ENCODE results near the gene GFRA3. TPM values are rescaled to one million over a fixed set of nuclear protein-coding genes. Genes with fewer than 3 reads are reported as not detected.

The GFRA3 gene
- total RNA-seq, 1 donor from 2014 or later, result 0.82 TPM

DNA sequence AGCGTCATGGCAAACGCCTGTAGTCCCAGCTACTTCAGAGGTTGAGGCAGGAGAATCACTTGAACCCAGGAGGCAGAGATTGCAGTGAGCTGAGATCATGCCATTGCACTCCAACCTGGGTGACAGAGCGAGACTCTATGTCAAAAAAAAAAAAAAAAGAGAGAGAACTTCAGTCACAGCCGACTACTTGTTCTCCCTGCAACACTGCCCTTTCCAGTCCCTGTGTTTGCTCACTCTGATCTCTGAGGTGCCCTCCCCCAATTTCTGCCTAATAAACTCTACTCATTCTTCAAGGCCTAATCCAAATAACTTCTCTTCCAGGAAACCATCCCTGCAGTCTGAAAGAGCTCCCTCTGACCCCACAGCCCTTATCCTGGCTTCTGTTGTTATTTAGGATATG lies 28.1 kb downstream of the GFRA3 start:
- H3K9me3 ChIP-seq (replicated peaks), result no peaks in the 10 kb centered on the region
- H3K4me3 ChIP-seq, result no peak overlapping the region
- no peak for DNase-seq
- H3K4me1 ChIP-seq, result peaks cover 11% of the 10 kb centered on the region
- H3K36me3 ChIP-seq, result no peaks in the 10 kb centered on the region
- peaks cover 8% of the 10 kb centered on the region for H3K27me3 ChIP-seq (ENCODE audit: low read depth)
- H3K27ac ChIP-seq (replicated peaks), result no peak overlapping the region
- intact Hi-C loops (cut with micrococcal nuclease), result no loop called here
- TF ChIP-seq CTCF (IDR thresholded peaks at IDR 0.05; ENCODE audit: borderline replicate concordance), result no peak

DNA sequence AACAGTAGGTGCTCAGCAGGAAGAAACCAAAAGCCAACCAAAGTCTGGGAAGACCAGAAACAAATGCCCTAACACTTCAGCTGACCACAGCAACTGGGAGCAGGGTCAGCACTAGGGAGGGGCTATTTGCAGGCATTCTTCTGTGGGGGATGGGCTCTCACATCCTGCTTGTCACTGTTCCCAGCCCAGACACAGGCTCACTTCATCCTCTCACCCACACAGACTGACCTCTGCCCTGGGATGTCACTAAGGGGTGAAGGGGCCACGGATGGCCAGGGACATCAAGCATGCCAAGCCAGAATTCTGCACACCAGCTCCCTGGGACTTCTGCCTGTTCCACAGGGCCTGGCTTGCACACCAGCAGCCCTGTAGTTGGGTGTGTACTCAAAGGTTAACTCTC lies 28.7 kb downstream of the GFRA3 start:
- Histone ChIP-seq H3K27ac (replicated peaks) (no peak overlapping the region), H3K36me3 (no peaks in the 10 kb centered on the region), H3K9me3 (replicated peaks) (no peaks in the 10 kb centered on the region), H3K4me3 (no peak overlapping the region), H3K4me1 (peaks cover 14% of the 10 kb centered on the region), H3K27me3 (ENCODE audit: low read depth) (peaks cover 14% of the 10 kb centered on the region)
- intact Hi-C loops (cut with micrococcal nuclease), result no loop called here
- DNase-seq, result no peak
- TF ChIP-seq CTCF (IDR thresholded peaks at IDR 0.05; ENCODE audit: borderline replicate concordance), result no peak

DNA sequence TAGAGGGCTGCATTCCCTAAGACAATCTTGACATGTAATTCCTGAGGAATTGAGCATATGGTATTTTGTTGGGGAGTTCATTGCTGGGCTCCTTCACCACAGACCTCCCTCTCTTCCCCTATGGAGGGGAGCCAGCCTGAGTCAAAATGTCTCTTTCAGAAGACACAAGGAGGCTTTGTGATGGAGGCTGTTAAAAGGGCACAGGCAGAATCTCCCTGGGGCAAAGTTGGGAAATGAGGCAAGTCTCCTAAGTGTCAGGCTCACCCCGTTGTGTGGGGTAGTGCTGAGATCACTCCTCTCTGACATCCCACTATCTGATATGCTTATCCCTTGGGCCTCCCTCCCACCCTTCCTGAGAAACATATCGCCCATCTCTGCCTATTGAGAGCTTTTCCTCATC lies 30.6 kb downstream of the GFRA3 start:
- H3K27ac ChIP-seq (replicated peaks), result no peak overlapping the region
- H3K4me3 ChIP-seq, result no peak overlapping the region
- TF ChIP-seq CTCF (IDR thresholded peaks at IDR 0.05; ENCODE audit: borderline replicate concordance), result no peak
- intact Hi-C loops (cut with micrococcal nuclease), result no loop called here
- H3K9me3 ChIP-seq (replicated peaks), result no peaks in the 10 kb centered on the region
- H3K27me3 ChIP-seq (ENCODE audit: low read depth), result peaks cover 22% of the 10 kb centered on the region
- DNase-seq, result no peak
- no peaks in the 10 kb centered on the region for H3K36me3 ChIP-seq
- peaks cover 14% of the 10 kb centered on the region for H3K4me1 ChIP-seq

- no peaks in the 10 kb centered on the region for H3K9me3 ChIP-seq (replicated peaks)
- TF ChIP-seq CTCF (IDR thresholded peaks at IDR 0.05; ENCODE audit: borderline replicate concordance), result no peak
- intact Hi-C loops (cut with micrococcal nuclease), result no loop called here
- peaks cover 14% of the 10 kb centered on the region for H3K4me1 ChIP-seq
- peak; percentile 22 for DNase-seq
- H3K27me3 ChIP-seq (ENCODE audit: low read depth), result peaks cover 23% of the 10 kb centered on the region
- H3K4me3 ChIP-seq, result peak overlapping the region; percentile 69
- H3K36me3 ChIP-seq, result no peaks in the 10 kb centered on the region
- H3K27ac ChIP-seq (replicated peaks), result peak overlapping the region; percentile 45
Observed at GRCh38 chr5:138241688-138242571, 32.5 kb downstream of the GFRA3 start.

GRCh38 chr5:138240650-138241385 lies 33.6 kb downstream of the GFRA3 start:
- Histone ChIP-seq H3K4me3 (no peak overlapping the region), H3K27ac (replicated peaks) (no peak overlapping the region), H3K9me3 (replicated peaks) (no peaks in the 10 kb centered on the region), H3K4me1 (peaks cover 14% of the 10 kb centered on the region), H3K36me3 (no peaks in the 10 kb centered on the region), H3K27me3 (ENCODE audit: low read depth) (peaks cover 23% of the 10 kb centered on the region)
- intact Hi-C loops (cut with micrococcal nuclease), result no loop called here
- no peak for TF ChIP-seq CTCF (IDR thresholded peaks at IDR 0.05; ENCODE audit: borderline replicate concordance)
- no peak for DNase-seq
